NCI-H774 (cell line): ENCODE results near the gene FAM78B.

Source experiments
- DNase-seq: peaks from one replicate; lab custom pipeline; 2025; lab: John Stamatoyannopoulos, UW

Gene FAM78B, protein sequence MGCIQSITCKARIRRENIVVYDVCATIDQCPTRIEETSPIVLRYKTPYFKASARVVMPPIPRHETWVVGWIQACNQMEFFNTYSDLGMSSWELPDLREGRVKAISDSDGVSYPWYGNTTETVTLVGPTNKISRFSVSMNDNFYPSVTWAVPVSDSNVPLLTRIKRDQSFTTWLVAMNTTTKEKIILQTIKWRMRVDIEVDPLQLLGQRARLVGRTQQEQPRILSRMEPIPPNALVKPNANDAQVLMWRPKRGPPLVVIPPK

DNA sequence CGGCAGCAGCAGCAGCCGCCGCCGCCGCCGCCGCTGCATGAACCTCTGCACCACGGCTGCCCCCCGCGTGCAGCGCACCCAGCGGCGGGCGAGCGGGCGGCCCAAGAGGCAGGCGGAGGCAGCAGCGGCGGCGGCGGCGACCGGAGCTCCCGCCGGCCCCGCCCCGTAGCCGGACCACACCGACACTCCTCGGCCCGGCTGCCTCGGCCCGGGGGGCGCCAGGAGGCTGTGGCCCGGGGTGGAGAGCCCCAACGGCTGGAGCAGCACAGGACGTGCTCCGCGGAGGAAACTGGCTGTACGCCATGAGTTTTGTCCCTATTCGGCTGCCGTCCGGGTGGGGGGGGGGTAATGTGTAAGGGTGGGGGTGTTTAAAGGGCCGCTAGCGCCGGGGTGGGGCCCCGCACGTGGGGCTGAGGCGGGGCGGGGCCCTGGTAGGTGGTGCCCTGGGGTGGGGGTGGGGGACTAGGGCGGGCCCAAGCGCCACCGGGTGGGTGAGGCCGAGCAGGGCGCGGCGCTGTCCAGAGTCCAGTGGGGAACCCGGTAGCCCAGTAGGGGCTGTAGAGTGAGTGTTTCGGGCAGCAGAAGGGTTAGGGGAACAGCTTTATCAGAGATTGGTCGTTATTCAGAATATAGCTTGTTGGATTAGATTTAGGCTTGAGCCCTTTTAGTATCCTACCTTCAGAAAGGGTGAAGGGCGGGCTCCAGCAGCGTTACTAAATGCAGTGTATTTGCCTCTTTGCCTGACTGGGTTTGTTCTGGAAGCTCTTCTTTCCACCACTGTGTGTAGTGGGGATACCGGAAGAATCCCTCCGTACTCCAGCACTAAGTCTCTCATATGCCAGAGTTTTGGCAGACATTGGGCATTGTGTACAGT lies at the start of gene FAM78B:
TSS of gene FAM78B (minus strand) at position 304 of the 874 bp plus-strand sequence. CDS start 753 bp downstream, outside the sequence.
- DNase-seq: peak; percentile 85

DNA sequence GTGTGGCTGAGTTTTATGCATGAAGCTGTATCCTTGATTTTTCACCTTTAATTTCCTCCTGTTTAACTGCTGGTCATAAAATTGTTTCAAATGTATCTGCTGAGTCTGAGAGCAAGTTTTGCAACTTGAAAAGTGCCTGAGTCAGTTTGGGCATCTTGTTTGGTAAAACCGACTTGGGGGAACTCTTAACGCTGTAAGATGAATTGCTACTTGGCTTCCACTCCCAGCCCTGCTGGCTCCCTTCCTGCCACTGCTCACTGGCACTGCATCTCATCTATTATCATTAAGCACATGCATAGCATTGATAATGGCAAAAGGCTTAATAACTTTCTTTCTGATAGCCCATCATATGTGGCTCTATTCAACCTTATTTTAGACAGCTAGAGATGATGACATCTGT lies 35.7 kb upstream of the FAM78B start:
- DNase-seq: no peak

DNA sequence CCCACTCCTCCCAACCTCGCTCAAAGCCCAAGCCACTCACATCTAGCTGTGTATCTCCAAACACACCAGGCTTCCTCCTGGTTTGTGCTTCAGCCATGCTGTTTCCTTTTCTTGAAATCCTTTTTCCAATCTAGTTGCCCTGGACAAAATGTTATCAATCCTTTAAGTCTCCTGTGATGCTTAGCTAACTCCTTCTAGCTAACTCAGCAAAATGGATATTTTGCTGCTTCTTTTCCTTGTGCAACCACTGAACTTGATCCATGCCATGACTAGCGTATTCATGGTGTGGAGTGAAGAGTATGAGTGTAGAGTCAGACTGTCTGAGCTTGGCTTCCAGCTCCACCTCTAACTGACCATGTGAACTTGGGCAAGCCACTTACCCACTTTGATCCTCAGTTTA lies 33.9 kb upstream of the FAM78B start:
- DNase-seq: no peak

DNA sequence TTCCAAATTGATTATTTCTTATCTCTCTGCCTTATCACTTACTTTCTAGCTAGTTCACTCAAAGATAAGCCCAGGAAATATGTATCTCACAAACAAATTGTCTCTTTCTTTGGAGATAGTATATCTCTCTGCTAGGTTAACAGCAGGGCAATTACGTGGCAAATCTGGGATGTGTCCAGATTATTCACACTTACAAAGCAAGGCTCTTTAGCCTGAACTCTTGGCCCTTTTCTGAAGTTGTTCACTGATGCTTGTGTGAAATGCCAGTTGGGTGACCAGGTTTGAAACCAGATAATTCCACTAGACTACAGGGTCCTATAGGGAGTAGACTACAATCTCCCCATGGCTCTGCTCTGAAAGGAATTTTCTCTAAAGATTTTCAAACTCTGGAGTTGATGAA lies 30.8 kb upstream of the FAM78B start:
- DNase-seq: no peak

DNA sequence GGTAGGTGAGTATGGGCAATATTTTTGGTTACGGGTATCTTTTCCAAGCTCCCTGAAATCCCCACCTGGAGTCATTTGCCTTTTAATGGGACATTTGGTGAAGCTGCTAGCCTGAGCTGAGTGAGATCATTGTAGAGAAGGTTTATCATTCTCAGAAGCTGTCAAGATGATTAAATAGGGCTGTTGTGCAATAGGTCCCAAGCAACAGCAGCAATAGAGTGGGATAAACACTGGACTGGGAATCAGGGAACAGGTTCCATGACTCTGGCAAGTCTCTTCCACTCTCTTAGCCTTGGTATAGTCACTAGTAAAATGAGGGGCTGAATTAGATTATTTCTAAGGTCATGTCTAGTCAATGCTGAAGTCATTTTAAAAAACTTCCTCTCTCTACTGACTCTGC lies 30.3 kb upstream of the FAM78B start:
- DNase-seq: no peak

DNA sequence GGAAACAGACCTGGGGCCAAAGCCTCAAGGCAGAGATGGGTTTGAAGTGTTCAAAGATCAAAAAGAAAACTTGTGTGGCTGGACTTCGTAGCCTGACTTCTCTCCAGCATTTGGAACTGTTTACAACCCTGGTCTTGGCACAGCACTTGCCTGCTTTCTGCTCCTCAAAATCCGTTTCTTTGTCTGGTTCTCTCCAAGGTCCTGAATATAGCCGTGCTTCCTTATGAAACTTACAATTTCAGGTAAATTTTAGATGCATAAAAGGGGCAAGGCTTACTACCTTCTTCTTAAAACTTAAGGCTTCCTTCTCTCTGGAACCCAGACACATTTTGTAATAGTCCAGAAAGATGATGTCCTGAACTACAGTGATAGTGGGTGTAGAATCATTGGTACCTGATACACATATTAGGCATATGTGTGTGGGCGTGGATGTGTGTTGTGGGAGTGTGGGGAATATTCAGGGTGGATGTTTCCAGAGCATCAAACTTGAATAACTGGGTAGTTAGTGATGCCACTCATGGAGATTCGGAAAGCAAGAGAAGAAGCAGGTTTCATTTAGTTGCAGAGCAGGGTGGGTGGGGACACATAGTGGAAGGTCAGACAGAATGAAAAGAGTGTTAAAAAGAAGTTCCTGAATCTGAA lies 26.4 kb upstream of the FAM78B start:
- DNase-seq: no peak

DNA sequence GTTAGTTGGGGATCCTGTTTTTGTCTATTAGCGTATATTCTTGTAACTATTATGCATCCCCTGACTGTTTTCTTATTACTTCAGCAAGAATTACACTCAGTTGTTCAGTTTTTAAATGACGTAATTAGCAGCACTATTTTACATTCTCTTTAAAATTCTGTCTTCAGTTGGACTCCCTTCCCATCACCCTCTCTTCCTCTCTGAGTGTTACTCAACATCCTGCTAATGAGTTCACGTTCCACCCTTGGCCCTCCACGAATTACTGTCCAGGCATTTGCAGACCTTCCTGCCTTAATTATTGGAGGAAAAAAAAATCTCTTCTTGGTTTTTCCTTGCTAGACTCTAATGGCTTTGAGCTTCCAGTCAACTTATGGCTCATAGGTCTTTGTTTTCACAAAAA lies 23.6 kb upstream of the FAM78B start:
- DNase-seq: no peak

DNA sequence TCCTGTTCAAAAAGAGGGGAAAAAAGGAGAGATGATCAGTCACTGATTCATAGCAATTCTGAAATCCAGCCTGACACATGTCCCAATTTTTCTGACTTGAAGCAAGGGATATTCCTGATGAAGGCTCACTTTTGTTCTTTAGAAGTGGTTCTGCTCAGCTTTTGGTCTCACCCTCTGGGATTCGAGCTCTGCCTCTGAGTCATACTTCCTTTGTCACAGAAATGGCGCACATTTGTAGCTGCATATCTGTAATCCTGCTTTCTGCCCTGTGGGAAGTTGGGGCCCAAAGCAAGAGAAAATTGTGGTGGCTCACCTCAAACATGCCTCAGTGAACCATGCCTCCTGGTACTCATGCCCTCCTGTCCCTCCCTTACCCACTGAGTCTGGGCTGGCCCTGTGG lies 22.3 kb upstream of the FAM78B start:
- no peak for DNase-seq

DNA sequence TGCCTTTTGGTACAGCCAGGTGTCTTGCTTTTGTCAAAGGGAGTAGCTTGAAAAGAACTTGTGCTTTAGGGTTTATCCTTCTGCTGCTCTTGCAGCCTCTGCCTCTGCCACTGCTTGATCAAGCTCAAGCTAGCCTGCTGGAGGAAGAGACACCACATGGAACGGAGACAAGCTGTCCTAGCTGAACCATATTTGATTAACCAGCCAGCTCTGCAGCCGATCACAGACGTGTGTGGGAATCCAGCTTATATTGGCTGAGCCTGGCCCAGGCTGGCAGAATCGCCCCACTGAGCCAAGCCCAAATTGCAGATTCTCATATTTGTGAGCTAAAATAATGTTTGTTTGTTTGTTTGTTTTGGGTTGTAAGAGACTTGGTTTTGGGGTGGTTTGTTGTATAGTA lies 18.7 kb upstream of the FAM78B start:
- no peak for DNase-seq

DNA sequence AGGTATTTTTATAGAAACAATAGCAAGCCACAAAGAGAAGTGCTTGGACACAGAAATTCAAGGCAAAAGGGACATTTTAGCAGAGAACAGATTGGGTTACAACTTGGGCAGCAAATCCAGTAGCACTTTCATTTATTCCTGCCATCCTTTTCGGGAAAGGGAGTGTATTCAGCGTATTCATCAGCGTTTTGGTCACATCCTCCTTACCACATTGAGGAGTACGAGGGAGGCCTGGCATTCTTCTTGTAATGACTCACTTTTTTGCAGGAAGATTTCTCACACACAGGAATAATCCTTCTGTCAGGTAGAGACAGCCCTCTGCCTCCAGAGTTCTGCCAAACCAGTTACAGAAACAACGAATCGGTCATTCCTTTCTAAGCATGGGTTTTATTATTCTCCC lies 18.1 kb upstream of the FAM78B start:
- no peak for DNase-seq

DNA sequence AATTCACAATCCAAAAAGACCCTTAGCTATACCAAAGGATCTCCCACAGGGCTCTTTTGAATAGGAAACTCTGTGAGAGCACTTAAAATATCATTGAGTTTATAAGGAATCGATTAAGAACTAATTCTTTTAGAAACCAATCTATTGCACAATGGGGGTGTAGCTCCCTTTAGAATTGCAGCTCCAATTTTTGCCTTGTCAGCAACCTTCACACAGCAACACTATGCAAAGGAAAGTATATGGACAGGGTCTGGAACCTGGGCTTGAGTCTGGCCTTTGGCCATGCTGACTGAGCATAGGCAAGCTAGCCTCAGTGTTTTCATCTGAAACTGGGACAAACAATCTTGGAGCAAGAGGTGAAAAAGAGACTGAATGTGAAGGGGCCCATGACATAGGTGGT lies 17.2 kb upstream of the FAM78B start:
- DNase-seq: no peak

DNA sequence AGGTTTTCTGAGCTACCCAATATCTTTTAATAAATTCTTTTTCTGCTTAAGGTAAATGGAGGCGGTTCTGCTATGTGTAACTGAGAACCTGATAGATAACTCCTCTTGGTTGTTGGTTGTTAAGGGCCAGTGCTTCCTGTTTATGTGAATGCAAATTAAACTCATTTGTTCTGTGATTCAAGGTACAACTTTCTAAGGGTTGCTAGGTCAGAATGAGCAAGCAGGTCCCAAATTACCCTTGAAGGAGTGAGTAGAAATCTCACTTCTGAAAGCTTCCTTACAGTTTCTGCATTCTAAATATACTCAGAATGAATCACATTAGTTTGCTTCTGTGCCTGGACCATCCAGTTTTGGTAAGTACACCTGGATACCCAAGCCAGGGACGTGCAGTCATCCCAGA lies 15.5 kb upstream of the FAM78B start:
- DNase-seq: no peak

DNA sequence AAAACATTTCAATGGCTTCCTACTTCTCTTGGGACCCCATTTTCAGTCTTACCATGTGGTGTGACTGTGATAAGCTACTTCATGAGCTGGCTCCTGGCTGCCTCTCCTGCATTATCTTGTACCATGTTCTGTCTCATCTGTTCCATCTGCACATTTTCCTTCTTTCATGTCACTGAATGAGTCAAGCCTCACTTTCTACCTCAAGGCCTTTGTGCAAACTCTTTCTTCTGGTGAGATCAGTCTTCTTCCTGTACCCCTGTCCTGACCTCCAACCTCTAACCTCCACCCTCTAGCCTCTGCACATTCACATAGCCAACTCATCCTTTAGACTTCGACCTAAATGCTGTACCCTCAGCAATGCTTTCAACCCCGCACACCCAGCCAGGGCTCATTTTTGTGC lies 9.6 kb upstream of the FAM78B start:
- no peak for DNase-seq

DNA sequence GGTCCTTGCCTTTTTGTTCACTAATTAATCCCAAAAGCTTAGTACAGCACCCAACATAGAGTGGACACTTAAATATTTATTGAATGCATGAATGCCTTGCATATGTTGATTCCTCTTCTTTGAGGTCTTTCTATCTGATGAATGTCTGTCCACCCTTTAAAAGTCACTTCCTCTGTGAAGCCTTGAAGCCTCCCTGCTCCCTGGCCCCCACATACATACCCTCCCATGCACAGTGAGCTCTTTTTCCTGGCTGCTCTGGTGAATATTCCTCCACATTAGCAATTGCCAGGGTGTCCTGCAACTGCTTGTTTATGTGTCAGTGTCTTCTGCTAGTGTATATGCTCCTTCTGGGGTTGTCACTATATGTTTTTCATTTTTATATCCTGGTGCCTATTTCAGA lies 8.2 kb upstream of the FAM78B start:
- no peak for DNase-seq

DNA sequence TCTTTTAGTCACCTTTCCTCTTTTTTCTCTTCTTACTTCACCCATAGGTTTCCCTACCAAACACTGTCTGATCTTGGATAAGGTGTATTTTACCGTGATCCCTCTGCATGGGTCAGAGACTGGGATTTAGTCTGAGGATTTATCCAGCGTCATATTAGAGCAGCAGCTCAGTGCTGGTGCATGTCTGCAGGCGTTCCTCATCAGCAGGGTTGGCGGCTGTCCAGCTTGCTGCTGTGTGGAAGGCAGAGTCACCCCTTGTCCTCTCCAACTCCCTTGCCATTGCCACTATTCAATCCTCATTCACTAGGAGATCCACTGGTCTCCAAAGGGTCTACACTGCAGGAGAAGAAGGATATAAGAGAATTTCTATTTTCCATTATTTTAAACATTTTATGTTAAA lies 7.3 kb upstream of the FAM78B start:
- DNase-seq: no peak

DNA sequence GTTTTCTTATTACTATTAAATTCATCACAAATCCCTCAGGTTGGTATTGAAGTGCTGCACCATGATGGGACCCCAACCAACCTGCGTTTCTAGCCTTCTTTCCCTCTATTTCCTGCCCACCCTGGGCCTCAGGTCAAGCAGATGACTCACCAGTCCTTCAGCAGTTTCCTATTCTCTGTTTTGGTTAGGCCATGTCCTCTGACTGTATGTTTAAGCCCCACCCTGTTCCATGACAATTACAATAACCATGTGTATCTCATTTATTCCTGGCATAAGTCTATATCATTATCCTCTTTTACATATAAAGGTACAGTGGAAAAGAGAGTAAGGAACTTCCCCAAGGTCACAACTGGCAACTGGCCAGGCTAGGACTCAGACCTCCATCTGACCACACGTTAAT lies 5.3 kb upstream of the FAM78B start:
- DNase-seq: no peak

DNA sequence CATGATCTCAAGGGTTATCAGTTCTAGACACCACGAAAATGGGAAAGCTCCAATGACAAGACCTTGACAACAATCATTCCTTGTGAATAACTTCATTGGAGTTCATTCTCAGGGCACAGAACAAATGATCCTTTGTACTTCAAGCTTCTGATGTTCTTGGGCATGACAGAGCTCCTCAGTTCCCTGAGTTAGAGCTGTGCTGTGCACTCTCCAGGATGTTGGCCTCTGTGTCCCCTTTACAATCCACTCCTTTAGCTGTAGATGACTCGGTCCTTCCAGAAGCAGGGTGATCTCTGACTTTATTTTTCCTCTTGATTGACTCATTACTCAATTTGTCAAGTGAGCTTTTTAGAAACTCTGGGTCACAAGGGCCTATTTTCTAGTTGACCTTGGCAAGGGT lies 3.9 kb upstream of the FAM78B start:
- DNase-seq: no peak

DNA sequence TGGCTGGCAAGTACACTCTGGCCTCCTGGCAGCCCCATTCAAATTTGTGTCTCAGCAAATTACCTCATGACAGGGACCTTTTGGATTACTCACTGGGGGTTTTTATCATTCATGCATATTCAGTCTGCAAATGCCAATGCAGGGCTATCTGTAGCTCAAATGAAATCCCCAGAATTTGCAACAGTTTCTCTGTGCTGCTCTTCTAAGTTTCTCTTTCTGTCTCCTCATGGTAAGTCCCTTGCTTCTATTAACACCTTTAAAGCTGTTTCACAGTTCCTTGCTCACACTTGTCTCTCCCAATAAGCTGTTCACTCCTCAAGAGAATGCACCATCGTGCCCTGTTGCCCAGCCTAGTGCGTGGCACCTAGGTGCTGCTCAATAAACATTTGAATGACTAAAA lies 3.3 kb upstream of the FAM78B start:
- DNase-seq: no peak

DNA sequence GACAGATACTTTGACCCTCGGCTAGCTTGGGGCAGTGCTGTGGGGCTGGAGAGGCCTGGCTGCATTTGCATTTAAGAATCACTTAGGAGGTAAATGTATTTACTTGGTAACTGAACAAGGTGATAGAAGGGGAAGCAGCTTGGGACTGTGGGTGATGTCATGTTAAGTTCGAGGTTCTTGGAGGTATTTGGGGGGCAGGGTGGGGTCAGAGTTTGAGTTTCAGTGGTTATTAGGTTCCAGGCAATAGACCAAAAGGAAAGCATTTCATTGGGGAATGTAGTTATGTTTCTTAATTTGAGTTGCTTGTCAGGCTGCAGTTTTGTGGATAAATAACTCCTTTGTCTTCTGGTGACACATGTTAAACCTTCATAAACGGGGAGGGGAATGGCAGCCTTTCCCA lies 2.4 kb upstream of the FAM78B start:
- DNase-seq: no peak

DNA sequence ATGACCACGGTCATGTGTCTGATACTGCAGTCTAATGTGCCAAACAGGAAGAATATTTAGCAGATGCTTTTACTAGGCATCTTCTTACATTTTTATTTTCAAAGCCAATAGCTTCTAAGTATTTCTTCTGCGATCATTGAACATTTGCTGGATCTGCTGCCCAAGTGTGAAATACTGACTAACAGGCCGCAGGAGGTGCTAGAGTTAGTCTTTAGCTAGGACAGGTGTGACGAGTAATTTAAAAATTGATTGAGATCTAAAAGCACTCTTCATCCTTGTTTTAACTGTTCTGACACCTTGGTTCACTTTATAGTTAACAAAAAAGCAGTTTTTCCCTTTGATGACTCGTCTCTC lies 748 bp upstream of the FAM78B start:
- peak; percentile 8 for DNase-seq

DNA sequence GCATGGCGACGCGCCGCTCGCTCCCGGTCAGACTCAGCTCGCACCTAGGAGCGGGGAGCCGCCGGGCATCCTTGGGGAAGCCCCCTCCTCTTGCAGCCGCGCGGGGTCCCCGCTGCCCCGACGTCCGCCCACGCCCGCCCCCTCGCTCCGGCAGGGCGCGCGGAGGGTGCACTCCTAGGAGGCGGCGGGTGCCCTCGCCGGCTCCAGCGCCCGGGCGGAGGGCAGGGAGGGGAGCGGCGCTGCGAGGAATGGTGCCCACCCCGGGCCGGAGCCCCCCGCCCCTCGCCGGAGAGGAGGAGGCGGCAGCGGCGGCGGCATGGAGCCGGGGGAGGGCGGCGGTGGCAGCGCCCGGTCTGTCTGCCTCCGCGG lies 488 bp downstream of the FAM78B start:
- DNase-seq: no peak

DNA sequence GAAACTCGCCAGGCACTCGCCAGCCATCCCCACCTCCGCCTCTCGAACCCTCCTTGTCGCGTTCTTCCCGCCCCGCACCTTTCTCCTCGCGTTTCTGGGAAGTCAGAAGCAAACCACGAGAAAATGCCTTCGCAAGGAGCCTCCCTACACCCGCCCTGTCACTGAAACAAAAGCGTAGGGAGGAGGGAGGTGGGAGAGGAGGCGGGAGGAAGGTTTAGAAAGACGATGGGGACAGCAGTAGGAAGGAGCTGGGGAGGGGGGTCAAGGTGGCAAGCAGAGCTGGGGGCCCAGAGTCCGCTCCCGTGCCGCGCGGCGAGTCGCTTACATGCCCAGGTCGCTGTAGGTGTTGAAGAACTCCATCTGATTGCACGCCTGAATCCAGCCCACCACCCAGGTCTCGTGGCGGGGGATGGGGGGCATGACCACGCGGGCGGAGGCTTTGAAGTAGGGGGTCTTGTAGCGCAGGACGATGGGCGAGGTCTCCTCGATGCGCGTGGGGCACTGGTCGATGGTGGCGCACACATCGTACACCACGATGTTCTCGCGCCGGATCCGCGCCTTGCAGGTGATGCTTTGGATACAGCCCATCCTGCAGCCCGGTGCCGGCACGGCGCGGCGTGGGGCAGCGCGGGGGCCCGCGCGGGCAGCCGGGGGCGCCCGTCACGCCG lies 1.0 kb downstream of the FAM78B start:
- no peak for DNase-seq
